HG02981 (cell line): Measurements from ENCODE around the gene AHRR.
A peak's percentile ranks its signal among the peaks of the same experiment; 100 is the strongest.

ENCODE experiments used
- ATAC-seq: cut with Tn5 transposase; IDR thresholded peaks from one replicate; pipeline ENCODE4 v1.9.1; 2021; ENCODE audit warnings: mild to moderate bottlenecking, moderate library complexity; ENCODE audit not compliant: unreplicated experiment

AHRR gene

DNA sequence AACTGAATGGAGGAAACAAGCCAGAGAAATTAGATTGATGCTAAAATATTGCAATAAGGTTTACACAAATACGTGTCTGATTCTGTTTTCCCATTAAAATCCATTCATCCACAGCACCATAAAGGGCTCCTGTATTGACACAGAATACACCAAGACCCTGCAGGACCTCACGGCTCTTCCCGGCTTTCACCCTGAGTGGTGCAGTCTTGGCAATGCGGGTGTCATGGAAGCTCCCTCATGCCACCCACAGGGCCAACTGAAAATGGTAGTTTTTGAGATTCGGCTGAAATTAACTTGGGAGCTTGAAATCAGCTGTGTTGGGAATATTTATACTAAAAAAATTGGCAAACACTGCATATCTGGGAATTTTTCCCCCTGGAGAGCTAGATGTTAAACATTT is 104.2 kb downstream of the AHRR start:
- no peak for ATAC-seq

DNA sequence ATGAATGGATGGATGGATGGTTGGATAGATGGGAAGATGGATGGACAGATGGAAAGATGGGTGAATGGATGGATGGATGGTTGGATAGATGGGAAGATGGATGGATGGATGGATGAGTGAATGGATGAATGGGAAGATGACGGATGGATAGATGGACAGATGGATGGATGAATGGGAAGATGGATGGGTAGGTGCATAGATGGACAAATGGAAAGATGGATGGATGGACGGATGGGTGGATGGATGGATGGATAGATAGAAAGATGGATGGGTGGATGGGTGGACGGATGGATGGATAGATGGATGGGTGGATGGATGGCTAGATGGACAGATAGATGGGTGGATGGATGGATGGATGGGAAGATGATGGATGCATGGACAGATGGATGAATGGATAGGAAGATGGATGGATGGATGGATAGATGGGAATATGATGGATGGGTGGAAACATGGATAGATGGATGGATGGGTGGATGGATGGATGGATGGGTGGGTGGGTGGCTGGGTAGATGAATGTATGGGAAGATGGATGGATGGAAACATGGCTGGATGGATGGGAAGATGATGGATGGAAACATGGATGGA is 105.0 kb downstream of the AHRR start:
- no peak for ATAC-seq

DNA sequence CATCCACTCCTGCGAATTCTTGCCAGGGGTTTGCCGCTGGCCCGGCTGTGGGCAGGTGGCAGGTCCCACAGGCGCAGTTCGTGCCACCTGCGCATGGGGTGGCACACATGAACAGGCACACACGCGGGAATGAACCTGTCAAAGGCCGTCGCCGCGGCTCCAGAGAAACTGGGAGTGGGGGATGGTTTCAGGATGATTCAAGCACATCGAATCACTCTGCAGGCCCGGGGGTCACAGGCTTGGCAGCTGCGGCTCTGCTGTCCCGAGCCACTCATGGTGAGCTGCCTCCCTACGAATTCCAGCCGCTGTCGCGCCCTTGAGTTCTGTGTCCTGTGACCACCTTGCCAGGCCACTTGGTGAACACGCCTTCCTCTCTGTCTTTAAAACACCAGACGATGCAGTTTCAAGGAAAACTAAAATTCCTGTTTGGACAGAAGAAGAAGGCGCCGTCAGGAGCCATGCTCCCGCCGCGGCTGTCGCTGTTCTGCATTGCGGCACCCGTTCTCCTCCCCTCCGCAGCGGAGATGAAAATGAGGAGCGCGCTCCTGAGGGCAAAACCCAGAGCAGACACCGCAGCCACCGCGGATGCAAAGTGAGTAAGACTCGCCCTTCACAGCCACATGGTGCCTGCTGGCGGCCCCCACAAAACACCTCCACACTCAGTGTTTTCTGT is 106.0 kb downstream of the AHRR start:
- ATAC-seq, result no peak

DNA sequence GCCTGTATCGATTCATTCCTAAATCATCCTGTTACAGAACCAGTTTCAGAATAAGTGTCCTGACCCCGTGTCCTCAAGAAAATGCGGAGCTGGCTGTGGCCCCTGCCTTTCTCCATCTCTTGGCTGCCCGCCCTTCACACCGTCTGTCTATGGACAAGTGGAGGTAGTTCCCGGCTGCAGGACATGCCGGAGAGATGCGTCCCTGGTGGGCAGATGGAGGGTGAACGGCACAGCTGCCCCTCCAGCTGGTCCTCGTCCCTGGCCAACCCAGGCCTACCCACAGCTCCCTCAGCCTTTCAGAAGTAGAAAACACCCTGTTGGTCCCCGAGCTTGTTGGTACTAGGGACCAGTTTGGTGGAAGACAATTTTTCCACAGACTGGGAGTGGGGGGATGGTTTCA is 106.7 kb downstream of the AHRR start:
- no peak for ATAC-seq

DNA sequence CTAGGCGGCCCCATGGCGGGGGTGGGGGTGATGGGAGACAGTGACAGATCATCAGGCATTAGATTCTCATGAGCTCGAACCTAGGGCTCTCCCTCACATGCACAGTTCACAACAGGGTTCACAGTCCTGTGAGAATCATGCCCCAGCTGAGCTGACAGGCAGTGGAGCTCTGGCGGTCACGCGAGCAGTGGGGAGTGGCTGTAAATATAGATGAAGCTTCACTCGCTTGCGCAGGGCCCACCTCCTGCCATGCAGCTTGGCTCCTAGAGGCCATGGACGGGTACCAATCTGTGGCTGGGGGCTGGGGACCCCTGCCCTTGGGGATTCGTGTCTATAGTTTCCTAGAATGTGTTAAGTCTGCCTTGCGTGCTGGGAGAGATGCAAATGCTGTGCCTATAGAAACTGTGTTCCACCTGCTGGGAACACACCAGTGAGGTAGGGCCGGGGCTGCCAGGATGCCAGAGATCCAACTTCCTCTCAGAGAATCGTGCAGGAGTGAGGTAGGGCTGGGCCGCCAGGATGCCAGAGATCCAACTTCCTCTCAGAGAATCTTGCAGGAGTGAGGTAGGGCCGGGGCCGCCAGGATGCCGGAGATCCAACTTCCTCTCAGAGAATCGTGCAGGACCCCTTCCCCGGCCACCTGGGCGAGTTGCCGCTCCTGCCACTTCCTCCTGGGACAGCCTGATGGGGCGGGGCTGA is 107.4 kb downstream of the AHRR start:
- no peak for ATAC-seq

DNA sequence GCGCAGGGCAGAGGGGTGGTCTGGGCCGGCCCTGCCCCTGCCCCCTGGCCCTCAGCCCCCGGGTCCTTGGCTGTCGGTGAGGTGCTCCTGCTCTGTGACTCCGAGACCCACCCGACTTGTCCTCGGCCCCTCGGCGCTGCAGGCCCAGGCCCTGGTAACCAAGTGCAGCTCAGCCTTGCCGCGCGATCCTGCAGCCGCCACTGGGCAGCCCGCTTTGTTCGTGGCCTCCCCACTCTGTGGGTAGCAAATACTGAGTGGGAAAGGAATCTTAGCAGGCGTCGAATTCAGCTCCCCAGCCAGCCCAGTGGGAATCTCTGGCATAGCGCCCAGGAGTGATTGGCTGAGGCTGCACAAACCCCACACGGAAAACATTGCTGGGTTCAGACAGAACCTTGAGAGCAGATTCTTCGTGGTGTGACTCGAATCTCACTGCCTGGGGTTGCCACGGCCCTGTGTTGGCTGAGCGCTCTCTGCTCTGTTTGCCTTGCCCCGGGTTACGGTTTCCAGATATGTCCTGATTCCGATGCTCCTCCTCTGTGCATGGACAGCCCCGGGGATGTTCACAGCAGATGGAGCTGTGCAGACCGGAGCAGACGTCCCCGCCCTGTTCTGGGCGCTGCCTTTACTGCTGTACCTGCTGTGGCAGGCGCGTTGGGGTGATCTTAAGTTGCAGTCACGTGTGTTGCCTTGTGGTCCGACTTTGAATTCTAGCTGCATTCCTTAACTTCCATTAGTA is 108.1 kb downstream of the AHRR start:
- ATAC-seq, result no peak

DNA sequence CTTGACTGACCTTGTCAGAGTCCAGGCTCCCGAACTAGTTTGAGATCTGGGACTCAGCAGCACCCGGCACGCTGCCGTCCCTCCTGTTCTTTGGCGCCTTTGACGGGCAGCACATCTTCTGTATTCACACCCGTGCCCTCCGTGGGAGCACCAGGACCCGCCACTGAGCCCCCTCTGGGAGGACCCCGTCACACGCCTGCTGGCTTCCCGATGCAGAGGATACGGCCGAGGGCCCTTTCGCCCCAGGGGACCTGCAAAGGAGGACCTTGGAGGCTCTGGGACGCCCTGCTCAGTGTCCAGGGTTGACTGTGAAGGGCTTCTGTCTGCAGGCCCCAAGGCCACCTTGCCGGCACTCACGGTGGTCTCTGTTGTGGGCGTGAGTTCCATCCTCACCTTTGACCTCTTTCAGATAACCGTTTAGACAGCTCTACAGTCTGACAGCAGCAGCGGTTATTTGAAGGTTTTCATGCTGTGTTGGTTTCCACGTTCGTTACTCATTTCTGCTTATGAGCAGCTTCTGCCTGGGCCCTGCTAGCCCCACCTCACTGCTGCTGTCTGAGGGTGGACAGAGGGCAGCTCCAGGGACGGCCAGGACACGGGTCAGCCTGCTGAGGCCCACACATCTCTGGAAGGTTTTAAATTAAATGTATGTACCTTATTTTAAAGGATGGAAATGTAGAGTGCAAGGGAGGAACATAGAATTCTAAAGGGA is 108.9 kb downstream of the AHRR start:
- ATAC-seq, result no peak

DNA sequence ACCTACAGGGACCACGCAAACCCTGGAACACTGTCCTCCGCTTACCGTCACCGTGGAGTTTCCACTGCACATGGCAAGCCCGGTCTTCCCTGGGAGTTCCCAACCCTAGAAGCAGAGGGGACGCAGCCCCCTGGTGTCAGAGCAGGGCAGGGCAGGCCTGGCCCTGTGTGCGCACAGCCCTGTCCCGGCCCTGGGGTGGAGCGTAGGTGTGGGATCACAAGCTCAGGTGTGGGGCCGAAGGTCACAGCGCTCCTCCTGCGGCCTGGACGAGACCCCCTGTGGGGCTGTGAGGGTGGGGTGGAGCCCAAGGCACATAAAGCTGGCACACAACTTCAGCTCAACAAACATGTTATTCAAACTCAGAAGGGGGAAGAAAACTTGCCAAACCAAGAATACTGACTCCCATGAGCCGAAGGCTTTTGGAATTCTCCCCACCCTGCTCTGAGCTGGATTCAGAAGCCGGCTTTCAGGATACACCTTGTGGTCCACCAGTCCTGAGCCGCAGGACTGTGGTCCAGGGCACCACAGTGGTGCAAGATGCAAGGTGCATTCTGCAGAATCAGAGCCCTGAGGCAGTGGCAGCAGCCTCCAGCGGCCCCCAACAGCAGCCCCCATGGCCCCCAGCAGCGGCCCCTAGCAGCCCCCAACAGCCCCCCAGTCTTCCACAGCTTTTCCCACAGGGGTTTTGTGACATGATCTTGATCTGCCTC is 109.6 kb downstream of the AHRR start:
- peak; percentile 72 for ATAC-seq

DNA sequence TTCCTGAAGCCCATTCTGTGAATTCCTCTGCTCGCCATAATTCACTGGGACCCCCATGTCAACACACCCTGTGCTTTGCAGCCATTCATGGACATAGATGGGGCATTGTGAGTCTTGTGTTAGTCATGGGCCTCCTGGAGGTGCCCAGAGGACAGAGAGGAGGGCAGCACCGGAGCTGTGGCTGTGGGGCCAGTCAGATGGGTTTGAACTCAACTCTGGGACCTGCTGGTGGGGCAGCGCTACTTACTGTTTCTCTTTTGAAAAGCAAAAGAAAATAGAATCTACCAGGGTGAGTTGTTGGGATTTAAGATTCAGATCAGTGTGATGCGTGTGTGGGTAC is 110.2 kb downstream of the AHRR start:
- no peak for ATAC-seq

DNA sequence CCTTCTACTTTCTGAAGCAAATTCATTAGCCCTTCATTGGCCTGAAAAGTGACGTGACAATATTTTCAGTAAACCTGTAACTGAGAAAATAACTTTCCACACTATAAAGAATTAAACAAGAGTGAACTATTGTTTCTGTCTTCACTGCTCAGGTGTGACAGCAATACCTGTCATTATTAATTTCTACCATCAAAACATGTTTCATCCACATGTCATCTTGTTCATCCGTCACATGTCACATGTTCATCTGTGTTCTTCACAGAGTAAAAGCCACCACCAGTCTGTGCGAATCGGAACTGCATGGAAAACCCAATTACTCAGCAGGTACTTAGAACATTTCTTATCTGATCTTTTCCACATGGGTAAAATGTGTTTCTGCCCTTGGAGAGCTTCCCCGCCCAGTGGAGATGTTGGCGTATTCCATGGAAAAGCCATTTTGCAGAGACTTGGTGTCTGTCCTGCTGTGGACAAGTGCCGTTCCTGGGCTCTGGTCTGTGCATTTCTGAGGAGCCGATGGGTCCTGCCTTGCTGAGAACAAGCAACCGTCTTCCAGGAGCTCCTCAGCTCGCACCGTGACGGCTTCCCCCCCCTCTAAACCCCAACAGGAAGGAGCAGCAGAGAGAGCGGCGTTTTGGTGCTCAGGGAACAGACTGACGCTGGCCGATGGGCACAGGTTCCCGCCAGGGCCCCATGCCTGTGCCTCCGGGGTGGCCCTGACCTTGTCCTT is 110.8 kb downstream of the AHRR start:
- no peak for ATAC-seq

DNA sequence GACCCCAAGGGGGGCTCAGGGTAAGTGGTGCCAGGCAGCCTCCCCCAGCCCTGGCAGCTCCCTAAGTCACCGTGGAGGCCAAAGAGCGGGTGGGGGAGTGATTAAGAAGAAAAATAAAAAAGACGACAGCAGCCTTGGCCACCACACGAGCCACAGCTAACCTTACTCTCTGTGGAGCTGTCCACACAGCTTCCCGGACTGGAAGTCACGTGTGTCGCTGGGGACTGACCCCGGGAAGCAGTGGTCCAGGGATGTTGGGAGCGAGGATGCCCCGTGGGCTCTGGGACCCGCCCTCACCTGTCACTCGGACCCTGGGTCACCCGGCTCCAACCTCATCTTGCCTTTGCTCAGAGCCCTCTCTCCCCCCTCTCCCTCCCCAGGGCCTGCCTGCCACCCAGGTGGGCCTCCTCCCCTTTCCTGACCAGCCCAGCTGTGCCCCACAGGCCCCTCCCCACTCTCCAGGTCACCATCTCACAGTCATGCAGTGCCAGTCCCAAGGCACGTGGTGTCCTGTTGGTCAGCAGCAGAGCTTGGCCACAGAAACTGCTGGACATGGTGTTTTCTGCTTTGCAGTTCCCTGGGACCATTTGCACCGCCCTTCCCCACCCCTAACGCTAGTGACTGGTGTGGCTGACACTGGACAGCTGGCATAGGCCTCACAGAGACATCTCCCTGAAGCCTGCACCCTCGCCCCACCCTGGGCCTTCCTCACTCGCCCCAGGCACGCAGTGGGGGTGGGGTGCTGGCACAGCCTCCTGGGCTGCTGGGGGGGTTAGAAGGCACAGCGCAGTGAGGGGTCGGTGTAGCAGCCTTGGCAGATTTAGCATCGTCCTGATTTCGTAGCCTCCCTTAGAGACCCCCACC is 111.6 kb downstream of the AHRR start:
- ATAC-seq, result no peak

DNA sequence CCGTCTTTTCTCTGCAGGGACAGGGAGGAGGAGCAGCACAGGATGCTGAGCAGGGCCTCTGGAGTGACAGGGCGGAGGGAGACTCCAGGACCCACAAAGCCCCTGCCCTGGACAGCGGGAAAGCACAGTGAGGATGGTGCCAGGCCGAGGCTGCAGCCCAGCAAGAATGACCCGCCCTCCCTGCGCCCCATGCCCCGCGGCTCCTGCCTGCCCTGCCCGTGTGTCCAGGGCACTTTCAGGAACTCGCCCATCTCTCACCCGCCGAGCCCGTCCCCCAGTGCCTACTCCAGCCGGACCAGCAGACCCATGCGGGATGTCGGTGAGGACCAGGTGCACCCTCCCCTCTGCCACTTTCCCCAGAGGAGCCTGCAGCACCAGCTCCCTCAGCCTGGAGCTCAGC is 112.3 kb downstream of the AHRR start:
- ATAC-seq, result no peak

DNA sequence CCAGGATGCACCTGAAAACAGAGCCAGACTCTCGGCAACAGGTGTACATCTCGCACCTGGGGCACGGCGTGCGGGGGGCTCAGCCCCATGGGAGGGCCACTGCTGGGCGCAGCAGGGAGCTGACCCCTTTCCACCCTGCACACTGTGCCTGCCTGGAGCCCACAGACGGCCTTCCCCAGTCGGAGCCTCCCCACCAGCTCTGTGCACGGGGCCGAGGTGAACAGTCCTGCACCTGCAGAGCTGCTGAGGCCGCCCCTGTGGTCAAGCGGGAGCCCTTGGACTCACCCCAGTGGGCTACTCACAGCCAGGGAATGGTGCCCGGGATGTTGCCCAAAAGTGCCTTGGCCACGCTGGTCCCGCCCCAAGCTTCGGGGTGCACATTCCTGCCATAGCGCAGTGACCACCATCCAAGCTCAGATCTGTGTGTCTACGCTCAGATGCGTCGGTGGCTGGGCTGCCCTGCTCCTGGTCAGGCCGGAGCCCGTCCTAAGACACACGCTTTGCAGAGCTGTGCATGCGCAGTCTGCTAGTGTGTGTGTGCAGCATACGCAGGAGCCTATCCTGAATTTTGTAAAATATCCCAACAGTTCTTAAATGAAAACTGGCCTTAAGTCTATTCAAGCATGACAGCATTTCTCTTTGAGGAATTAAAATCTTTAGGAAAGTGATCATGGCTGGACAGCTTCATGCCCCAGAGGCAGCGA is 113.1 kb downstream of the AHRR start:
- no peak for ATAC-seq

DNA sequence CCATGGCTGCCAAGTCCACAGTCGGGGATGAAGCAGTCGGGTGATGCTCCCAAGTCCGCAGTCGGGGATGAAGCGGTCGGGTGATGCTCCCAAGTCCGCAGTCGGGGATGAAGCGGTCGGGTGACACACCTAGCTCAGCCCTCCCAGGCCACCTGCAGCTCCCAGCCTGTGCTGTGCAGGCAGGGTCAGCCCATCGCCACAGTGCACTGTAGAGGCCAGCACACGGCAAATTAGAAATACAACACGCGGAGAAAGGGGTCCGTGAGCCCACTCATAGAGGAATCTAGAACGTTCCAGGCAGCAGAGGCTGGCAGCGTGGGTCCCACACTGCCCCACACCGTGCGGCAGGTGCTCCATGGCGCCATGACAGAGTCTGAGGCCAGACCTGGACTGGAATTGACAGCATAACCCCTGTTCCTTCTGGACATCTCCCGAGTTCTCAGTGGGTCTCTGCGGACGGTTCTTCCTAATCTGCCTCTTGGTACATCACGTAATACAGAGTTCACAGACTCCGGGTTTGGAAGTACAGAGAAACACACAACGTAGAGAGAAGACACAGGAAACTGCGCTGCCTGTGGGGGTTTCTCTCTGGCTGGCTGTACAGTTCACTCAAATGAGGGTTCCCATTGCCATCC is 113.8 kb downstream of the AHRR start:
- ATAC-seq, result no peak

DNA sequence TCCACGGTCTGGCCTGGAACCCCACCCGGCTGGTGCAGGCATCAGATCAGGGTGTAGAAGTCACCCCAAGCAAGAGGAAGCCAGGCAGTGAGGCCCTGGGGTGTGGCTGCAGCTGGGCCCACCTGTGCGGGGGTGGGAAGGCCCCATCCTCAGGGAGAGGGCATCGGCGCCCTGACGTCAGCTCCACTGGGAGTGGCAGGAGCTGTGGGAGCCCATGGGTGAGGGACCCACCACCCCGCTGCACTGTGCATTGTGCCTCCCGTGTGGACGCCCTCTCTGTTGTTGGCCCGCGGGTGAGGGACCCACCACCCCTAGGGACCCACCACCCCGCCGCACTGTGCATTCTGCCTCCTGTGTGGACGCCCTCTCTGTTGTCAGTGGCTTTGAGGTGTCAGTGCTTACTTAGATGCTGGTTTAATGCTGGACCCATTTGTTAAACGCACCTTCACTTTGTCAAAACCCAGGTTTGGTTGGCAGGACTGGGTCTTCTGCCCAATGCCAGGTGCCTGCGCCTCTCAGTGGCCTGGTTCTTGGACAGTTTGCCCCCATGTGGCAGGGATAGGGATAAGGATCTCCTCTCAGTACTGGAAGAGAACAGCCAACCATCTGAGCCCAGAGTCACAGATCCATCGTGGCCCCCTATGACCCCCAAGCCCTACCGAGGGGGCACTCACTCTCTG is 114.6 kb downstream of the AHRR start:
- ATAC-seq, result no peak

DNA sequence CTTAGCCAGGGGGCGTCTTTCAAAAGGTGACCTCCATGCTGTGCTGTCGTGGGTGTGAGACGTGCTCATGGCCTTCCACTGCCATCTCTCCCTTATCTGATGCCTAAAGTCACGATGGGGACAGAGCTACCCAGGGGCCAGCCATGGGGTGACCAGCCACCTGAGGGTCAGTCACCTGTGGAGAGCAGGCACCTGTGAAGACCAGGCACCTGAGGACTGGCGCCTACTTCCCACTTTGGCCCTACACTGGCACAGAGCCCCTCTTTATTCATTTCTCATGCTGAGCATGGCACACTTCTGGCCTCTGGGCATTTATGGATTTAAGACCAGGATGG is 115.1 kb downstream of the AHRR start:
- no peak for ATAC-seq

DNA sequence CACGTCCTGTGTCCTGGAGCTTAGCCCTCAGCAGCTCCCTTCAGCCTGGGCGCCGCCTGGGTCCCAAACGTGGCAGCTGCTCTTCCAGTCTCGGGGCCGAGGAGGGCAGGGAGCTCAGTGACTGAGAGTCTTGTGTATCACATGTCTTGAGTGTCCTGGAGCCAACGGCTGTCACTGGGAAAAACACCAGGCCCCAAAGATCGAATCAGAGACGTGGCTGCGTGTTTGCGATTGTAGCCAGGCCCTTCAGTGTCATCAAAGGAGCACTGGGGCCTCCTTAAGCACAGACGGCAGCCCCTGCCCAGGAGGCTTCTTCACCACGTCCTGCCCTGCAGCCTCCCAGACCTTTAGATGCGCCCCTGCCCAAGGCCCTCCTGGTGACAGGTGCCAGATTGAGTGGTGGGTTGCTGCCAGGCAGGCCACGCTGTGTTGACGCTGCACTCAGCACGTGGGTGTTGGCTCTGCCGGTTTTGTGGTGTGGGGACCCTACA is 115.8 kb downstream of the AHRR start:
- no peak for ATAC-seq
